SKM-1 (cell line): ENCODE results near the gene GAPDHS.
A peak's percentile ranks its signal among the peaks of the same experiment; 100 is the strongest.

ENCODE experiments used
- DNase-seq: peaks from one replicate; lab custom pipeline; 2025; ENCODE audit not compliant: unreplicated experiment; lab: John Stamatoyannopoulos, UW

GAPDHS gene

GRCh38 chr19:35533201-35533821, at the start of gene GAPDHS:
TSS of gene GAPDHS (plus strand) at chr19:35533456. CDS start at chr19:35533528, 72 bp downstream.
- no peak for DNase-seq

- no peak for DNase-seq
Measured at GRCh38 chr19:35484252-35485036, 48.8 kb upstream of the GAPDHS start.

GRCh38 chr19:35486268-35486708, 47.0 kb upstream of the GAPDHS start:
- DNase-seq, result no peak

- no peak for DNase-seq
Measured at GRCh38 chr19:35487656-35488182, 45.5 kb upstream of the GAPDHS start.

- no peak for DNase-seq
Measured at GRCh38 chr19:35488677-35489076, 44.6 kb upstream of the GAPDHS start.

GRCh38 chr19:35490364-35490763, 42.9 kb upstream of the GAPDHS start, which contains the start of gene KRTDAP:
TSS of gene KRTDAP (minus strand) at chr19:35490464. CDS start at chr19:35490442, 22 bp downstream.
- no peak for DNase-seq

GRCh38 chr19:35491836-35492360, 41.4 kb upstream of the GAPDHS start:
- no peak for DNase-seq

- no peak for DNase-seq
Measured at GRCh38 chr19:35493971-35494370, 39.3 kb upstream of the GAPDHS start.

- DNase-seq, result peak; percentile 38
Measured at GRCh38 chr19:35495107-35496064, 37.9 kb upstream of the GAPDHS start.

- no peak for DNase-seq
Measured at GRCh38 chr19:35497406-35497805, 35.9 kb upstream of the GAPDHS start.

- no peak for DNase-seq
Measured at GRCh38 chr19:35498220-35498619, 35.0 kb upstream of the GAPDHS start.

GRCh38 chr19:35498984-35499527, 34.2 kb upstream of the GAPDHS start:
- DNase-seq, result no peak

- DNase-seq, result no peak
Measured at GRCh38 chr19:35500611-35501010, 32.6 kb upstream of the GAPDHS start.

- no peak for DNase-seq
Measured at GRCh38 chr19:35501684-35502083, 31.6 kb upstream of the GAPDHS start.

GRCh38 chr19:35502751-35503150, 30.5 kb upstream of the GAPDHS start:
- DNase-seq, result no peak

- no peak for DNase-seq
Measured at GRCh38 chr19:35506011-35506410, 27.2 kb upstream of the GAPDHS start.

GRCh38 chr19:35507561-35507960, 25.7 kb upstream of the GAPDHS start:
- DNase-seq, result no peak

- no peak for DNase-seq
Measured at GRCh38 chr19:35508129-35508528, 25.1 kb upstream of the GAPDHS start.

- no peak for DNase-seq
Measured at GRCh38 chr19:35509018-35509652, 24.1 kb upstream of the GAPDHS start.
